IMR-90 (cell line): ENCODE measurements around the gene USB1.

Experiments used
- CEBPB ChIP-seq: IDR thresholded peaks from 2 replicates; pipeline ENCODE4 v1.6.1; 2012; ENCODE audit warnings: low read depth, low read length, improper control_type of control experiment
- CHD1 ChIP-seq: IDR thresholded peaks from 2 replicates; pipeline ENCODE4 v1.6.1; 2012; ENCODE audit warnings: low read depth, low read length, improper control_type of control experiment
- CTCF ChIP-seq: conservative IDR thresholded peaks from 2 replicates; pipeline ENCODE4 v1.5.1; 2012; ENCODE audit warnings: mild to moderate bottlenecking, low read depth, low read length, improper control_type of control experiment
- ELK1 ChIP-seq: fragments of 150-350 bp; IDR thresholded peaks from 2 replicates; pipeline ENCODE4 v1.6.1; 2016; ENCODE audit warnings: low read depth, mild to moderate bottlenecking, low read length, moderate library complexity, borderline replicate concordance
- FOS ChIP-seq: fragments of 150-350 bp; IDR thresholded peaks from 2 replicates; pipeline ENCODE4 v1.6.1; 2016; ENCODE audit warnings: low read depth, low read length
- MAFK ChIP-seq: IDR thresholded peaks from 2 replicates; pipeline ENCODE4 v1.6.1; 2012; ENCODE audit warnings: low read depth, low read length, improper control_type of control experiment
- POLR2A ChIP-seq: IDR thresholded peaks from 2 replicates; pipeline ENCODE4 v1.6.1; 2012; ENCODE audit warnings: mild to moderate bottlenecking, low read depth, low read length
- RAD21 ChIP-seq: IDR thresholded peaks from 2 replicates; pipeline ENCODE4 v1.6.1; 2012; ENCODE audit warnings: low read length, improper control_type of control experiment
- RCOR1 ChIP-seq: IDR thresholded peaks from 2 replicates; pipeline ENCODE4 v1.6.1; 2012; ENCODE audit warnings: mild to moderate bottlenecking, low read length, improper control_type of control experiment; ENCODE audit not compliant: insufficient replicate concordance
- RFX5 ChIP-seq: IDR thresholded peaks from 2 replicates; pipeline ENCODE4 v1.8.0; 2012; ENCODE audit warnings: low read depth, mild to moderate bottlenecking, low read length, moderate library complexity
- SMC3 ChIP-seq: fragments of 150-350 bp; IDR thresholded peaks from 2 replicates; pipeline ENCODE4 v1.6.1; 2016; ENCODE audit warnings: low read depth, mild to moderate bottlenecking, antibody characterized with exemption, low read length, moderate library complexity

- TF ChIP-seq RFX5 (no peak), CTCF (no peak), POLR2A (no peak), FOS (no peak), CEBPB (no peak), CHD1 (no peak), MAFK (no peak), ELK1 (no peak), SMC3 (no peak), RAD21 (no peak), RCOR1 (no peak)
These were observed 43.9 kb downstream of the USB1 start for GRCh38 chr16:58045096-58045495.
